Measurements from ENCODE around the gene TRIM33.
"Not testable (repeated sequence)": the region's sequence is repeated elsewhere in the genome, so short reads cannot be mapped to it uniquely, and the experiment has no call there.

TRIM33 gene

GRCh38 chr1:114509596-114510273 is 1.3 kb downstream of the TRIM33 start:
- DNase-seq = no peak

DNA sequence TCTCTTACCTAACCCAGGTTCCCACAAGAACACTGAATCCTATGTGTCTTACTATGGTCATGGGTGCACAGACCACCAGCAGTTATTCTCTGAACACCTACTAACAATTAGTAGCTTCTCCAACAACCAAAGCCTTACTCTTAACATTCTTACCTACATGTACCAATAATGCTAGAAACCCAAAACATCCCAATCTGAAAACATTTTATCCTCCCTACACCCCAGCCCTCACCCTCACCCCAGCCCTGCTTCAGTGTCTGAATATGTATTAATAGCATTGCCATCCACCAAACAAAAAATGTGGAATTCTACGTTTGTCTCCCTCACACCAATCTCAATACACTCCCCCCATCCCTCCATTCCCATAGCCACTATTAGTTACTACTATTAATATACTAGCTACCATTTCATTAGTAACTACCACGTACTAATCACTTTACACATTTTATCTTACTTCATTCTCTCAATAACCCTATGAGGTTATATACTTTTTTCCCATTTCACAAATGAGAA is 2.6 kb downstream of the TRIM33 start:
- no peak for DNase-seq

DNA sequence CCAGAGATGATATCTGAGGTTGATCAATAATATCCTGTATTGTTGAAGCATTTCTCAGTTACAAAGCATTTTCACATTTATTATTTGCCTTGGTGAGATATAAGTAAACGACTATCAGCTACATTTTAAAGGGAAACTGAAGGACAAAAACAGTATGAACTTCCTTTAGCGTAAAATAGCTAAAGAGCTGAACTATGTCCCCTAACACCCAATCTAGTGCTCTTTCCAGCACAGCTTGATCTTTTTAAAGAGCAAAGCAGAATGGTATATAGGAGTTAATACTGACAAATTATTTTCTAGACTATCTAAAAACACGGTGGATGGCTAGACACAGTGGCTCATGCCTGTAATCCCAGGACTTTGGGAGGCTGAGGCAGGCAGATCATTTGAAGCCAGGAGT is 3.5 kb downstream of the TRIM33 start:
- DNase-seq = no peak

- DNase-seq = no peak
Observed at GRCh38 chr1:114505148-114505561, 5.8 kb downstream of the TRIM33 start.

DNA sequence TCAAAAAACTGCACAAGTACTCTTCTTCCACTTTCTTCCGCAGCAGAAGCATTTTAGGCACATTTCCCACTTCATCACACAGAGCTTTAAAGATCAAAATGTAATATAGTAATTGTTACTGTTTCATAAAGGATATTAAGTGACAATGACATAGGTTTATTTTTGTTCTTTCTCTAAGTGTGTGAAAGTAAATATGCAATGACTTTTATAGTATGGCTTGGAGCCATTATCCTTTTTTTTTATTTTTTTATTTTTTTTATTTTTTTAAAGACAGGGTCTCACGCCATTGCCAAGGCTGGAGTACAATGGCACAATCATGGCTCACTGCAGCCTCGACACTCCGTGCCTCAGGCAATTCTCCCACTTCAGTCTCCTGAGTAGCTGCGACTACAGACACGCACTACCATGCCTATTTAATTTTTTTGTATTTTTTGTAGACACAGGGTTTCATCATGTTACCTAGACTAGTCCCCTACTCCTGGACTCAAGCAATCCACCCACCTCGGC is 7.0 kb downstream of the TRIM33 start:
- DNase-seq = no peak

- DNase-seq = no peak
Observed at GRCh38 chr1:114502080-114502479, 8.9 kb downstream of the TRIM33 start.

DNA sequence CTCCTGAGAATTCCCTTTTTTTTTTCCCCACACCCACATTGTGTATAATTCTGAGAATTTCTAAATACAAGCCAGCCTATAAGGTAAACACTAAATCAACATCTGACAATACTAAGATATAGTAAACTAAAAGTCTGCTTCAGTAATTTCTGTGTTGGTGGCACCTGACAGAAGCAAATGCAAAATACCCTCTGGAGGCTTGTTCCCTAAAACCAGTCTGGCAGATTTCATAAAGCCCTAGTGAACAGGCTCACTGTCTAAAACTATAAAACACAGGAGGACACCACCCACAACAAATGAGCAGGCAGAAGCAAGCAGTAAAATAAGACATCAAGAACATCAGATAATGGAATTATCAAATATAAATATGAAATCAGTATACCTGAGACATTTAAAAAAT is 11.5 kb downstream of the TRIM33 start:
- DNase-seq = no peak

- no peak for DNase-seq
Observed at GRCh38 chr1:114496089-114496488, 14.9 kb downstream of the TRIM33 start.

- no peak for DNase-seq
Observed at GRCh38 chr1:114495486-114495885, 15.5 kb downstream of the TRIM33 start.

DNA sequence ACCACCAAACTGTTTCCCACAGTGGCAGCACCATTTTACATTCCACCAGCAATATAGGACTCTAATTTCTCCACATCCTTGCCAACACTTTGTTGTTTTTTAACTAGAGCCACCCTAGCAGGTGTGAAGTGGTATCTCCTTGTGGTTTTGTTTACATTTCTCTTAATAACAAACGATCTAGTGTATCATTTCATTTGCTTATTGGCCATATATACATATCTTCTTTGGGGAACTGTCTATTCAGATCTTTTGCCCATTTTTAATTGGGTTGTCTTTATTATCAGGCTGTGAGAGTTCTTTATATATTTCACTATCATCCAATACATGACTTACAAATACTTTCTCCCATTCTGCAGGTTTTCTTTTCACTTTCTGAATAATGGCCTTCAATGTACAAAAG is 18.0 kb downstream of the TRIM33 start:
- DNase-seq = no peak

- DNase-seq = no peak
Observed at GRCh38 chr1:114490274-114490693, 20.7 kb downstream of the TRIM33 start.

DNA sequence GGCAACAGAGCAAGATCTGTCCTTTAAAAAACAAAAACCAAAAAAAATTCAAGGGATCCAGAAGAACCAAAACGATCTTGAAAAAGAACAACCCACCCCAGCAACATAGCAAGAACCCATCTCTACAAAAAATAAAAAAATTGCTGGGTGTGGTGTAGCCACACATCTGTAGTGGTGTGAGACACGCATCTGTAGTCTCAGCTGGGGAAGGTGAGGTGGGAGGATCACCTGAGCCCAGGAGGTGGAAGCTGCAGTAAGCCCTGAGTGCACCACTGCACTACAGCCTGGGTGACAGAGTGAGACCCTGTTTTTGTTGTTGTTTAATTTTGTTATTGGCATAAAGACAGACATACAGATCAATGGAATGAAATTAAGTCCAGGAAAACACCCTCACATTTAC is 22.3 kb downstream of the TRIM33 start:
- DNase-seq = no peak

GRCh38 chr1:114485286-114485685 is 25.7 kb downstream of the TRIM33 start:
- no peak for DNase-seq

GRCh38 chr1:114482585-114482984 is 28.4 kb downstream of the TRIM33 start:
- no peak for DNase-seq

GRCh38 chr1:114479636-114480035 is 31.4 kb downstream of the TRIM33 start:
- DNase-seq = not testable (repeated sequence)

GRCh38 chr1:114479134-114479533 is 31.9 kb downstream of the TRIM33 start:
- DNase-seq = no peak

- DNase-seq = no peak
Observed at GRCh38 chr1:114473796-114474195, 37.2 kb downstream of the TRIM33 start.

- no peak for DNase-seq
Observed at GRCh38 chr1:114472408-114472807, 38.6 kb downstream of the TRIM33 start.

DNA sequence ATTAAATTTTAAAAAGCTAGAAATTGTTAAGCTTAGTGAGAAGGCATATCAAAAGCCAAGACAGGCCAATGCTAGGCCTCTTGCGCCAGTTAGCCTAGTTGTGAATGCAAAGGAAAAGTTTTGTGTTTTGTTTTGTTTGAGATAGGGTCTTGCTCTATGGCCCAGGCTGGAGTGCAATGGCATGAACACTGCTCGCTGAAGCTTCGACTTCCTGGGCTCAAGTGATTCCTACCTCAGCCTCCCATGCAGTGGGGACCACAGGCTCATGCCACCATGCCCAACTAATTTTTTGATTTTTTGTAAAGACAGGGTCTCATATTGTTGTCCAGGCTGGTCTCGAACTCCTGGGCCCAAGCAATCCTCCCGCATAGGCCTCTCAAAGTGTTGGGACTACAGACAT is 40.3 kb downstream of the TRIM33 start:
- no peak for DNase-seq

GRCh38 chr1:114468710-114469468 is 42.1 kb downstream of the TRIM33 start:
- no peak for DNase-seq

DNA sequence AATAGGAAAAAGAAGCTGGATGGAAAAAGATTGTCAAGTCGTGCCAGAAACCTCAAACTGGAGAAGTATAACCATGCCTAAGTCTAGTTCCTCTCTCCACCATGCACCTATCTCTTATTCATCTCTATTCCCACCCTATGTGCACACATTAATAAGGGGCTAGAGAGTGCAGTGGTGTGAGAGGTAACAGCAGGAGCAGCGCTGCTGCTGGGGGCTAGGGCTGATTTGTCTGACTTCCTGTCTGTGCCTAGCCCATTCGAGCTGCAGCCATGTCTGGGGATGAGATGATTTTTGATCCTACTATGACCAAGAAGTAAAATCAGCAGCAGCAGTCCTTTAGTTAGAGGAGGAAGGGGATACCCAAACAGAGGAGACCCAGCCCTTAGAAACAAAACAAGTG is 43.0 kb downstream of the TRIM33 start:
- DNase-seq = no peak

- DNase-seq = no peak
Observed at GRCh38 chr1:114467491-114467890, 43.5 kb downstream of the TRIM33 start.

DNA sequence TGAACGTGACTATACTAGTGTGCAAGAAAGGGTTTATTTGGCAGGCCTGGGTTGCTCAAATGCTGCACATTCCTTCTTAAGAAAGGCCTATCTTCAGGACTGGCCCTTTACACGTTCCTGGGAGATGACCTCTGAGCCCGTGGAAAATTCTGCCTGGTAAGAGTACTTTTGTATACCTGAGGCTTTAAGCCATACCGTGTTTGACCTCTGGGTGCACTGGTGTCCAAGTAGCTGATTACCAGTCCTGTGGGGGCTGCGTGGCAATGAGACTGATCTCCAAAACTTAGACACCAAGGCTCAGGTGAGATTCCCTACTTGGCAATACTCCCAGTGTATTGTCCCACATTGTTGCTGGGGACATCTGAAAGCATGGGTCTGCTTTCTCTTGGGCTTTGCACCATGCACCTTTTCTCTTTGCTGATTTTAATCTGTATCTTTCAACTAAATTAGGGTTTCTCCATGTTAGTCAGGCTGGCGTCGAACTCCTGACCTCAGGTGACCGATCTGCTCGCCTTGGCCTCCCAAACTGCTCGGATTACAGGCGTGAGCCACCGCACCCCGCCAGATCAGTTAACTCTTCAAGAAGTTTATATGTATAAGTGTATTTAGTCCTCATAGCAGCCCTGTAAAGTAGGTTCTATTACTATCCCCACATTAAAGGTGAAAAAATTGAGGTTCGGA is 44.5 kb downstream of the TRIM33 start:
- no peak for DNase-seq

GRCh38 chr1:114462963-114463362 is 48.0 kb downstream of the TRIM33 start:
- no peak for DNase-seq
